Dermis blood vessel endothelial cell (primary cell): ENCODE results near the gene ABI3BP. TPM values are rescaled to one million over a fixed set of nuclear protein-coding genes. Genes with fewer than 3 reads are reported as not detected.

Experiments
- DNase-seq: peaks from one replicate; pipeline ENCODE4 v3.0.0; 2010
- total RNA-seq: library from RNA; depleted of rRNA; stranded (reverse); fragments of >200 nt; gene quantifications from 2 replicates; pipeline ENCODE4 v1.2.3, GENCODE V29; 2014

ABI3BP gene
- total RNA-seq, 1 donor from 2014 or later, result 9.5 TPM

DNA sequence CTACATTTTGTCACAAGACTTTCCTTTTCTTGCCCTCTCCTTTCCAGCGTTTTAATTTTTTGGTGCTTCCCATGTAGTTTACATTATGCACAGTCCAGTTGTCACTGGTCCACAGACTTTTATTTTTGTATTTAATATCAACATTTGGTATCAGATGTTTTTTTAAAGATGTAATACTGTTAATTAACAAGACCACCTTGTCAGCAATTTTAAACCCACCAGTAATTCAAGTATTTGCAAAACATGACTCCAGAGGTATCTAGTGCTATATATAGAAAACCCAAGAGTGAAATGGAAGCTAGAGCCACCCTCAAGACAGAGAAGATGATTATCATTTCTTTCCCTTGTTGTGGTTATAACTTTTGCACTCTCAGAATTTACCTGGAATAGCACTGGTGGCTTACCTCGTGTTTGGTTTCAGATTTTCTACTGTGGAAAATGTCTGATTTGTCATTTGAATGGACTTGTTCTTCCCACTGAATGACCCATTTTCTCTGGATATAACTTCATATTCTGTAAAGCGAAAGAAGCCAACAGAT is 227.7 kb downstream of the ABI3BP start:
- DNase-seq, result no peak

DNA sequence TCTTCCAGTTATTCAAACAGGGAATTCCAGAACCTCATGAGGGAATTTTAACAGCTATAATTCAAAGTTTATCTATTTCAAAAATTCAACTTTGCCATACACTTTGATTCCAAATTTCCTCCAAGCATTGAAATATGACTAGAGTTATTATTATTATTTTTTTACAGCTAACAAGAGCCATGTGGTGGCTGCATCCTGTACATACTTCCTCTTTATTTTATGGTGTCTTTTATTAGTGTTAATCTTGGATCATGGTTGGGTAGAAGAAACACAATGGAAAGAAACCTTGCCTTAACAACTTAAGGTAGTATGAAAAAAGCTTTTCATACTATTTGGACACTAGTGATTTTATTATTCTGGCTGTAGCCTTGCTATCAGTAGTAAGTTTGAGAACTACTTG is 231.3 kb downstream of the ABI3BP start:
- DNase-seq, result peak; percentile 64

DNA sequence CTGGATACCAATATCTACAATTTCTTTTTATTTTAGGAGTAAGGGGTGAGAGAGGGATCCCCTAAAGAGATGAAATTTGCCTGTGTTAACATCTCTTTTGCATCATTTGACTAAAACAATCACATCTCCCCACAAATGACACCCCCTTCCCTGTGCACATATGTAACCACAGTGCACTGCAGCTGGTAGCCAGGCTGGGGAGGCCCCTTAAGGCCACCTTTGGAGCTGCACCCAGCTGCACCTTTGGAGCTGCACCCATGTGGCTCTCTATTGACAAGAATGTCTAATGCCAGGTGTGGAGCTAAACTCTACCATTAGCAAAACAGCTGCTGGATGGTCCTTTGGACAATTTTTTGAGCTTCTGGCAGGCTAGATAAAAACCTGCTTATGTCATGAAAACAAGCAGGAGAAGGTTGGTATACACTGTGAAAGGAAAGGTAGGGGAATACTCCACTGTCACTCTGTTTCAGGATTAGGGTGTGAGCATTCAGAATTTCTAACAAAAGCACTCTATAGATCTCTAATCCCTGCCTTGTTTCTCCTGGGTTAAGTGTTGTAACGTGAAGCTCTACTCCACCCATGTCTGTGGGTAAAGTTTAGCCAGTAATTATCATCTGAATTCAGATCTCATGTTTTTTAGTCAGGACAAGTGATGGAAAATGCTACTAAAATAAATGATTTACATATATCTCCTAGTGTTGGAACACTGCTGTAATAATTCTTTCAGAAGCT is 231.8 kb downstream of the ABI3BP start:
- peak; percentile 9 for DNase-seq

DNA sequence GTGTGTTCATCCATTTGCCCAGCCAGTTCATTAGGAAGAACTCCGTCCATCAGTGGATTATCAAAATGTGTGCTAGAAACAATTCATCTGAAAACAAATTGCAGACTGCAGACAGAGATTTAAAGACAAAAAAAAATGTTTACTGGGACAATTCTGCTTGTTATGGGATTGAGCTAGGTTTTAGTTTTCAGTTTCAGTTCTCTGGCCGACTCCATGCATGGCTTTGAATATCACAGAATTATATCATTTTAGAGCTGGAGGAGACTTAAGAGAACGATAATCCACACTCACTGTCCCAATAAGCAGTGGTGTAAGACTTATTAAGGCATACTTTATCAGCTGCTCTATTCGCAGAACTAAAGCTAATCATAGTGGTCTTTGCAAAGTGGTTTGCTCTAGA is 232.8 kb downstream of the ABI3BP start:
- DNase-seq, result no peak

DNA sequence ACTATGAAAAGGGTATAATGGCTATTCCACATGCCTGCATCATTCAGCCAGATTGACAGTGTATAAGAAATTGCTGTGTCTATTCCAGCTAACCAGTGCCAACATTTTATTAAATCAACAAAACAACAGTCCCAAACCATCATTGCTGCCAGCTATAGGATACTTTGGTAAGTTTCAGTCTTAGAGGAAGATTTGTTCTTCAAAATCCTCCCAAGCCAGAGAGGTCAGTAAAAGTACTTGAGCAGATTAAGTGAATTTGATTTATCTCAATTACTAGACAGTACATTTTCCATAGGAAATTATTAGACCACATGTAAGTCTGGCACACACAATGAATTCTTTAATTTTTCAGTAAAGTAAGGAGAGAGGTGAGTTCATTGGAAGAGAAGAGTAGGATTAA is 233.3 kb downstream of the ABI3BP start:
- DNase-seq, result no peak

DNA sequence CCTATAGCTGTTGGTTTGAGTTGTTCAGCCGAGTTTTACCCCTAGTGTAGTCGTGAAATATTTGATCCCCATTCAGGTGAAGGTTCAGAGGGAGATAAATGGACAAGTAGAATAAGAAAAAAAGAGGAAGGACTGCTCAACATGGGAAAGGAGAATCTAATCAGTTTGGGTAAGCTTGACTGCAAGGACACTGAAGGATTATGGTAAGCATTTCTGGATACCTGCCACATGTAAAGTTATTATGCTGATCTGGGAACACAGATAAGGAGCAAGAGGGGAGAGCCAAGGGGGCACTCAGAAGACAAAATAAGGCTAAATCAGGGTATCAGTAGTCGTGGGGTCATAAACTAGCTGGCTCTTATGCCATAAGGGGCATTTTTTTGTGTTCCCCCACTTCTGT is 234.1 kb downstream of the ABI3BP start:
- no peak for DNase-seq

DNA sequence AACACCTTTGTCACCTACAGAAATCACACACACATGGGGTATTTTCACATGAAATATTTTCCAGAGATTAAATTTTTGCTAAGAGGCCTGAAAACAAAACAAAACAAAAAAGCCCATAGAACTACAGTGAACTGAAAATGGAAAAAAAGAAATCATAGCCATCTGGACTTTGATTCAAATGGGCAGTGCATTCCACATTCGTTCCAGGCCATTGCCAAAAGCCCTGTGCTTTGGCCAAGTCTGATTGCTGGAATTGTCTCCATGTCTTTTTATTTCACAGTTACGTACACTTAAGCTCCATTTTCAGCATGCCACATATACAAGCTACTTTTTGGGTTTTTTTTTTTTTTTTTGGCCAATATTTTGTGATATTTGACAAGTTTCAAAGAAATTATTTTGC is 236.8 kb downstream of the ABI3BP start:
- DNase-seq, result no peak

DNA sequence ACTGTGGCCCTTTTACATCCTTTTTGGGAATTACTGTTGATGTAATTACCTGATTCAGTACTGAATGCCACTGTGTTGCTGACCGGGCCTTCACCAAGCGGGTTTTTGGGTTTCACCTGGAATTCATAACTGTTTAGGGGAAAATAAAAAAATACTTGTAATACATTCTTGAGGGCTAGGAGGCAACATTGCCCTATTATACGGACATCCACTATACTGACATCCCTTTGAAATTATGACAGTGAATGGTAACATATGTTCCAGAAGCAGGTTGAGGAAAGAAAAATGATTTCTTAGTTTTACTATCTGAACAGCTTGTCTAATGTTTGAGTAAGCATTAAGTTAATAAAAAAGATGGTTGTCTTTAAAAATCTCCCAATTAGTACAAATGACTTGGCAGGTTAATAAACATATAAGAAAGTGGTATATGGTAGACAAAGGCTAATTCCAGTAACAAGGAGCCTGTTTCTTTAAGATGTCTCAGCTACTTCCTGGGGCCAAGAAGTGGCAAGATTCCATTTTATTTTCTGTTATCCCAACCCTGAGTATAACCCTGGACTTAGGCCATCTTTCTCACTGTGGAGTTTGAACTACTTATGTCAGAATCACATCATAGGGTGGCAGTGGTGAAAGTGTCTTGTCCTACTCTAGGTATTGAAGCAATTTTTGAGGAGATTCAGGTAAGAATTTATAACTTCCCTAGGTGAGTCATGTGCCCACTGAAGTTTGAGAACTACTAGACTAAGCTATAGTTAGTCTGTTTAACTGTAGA is 238.5 kb downstream of the ABI3BP start:
- no peak for DNase-seq

DNA sequence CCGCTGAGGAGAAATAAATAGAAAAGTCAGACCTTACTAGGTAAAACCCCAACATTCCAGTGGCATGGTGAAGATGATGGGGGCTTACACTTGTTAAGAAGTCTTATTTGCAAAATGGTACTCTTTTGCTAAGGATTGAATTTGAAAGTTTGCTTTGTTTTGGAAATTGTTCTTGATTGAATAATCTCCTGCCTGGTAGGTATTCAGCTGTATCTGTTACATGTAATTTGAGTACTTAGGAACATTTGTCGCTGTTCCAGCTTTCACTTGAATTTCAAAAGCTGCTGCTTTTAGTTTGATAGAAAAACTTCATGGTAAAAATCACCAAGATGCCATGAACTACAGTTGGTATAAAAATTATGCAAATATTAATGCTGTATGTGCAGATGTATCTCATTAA is 239.4 kb downstream of the ABI3BP start:
- no peak for DNase-seq

DNA sequence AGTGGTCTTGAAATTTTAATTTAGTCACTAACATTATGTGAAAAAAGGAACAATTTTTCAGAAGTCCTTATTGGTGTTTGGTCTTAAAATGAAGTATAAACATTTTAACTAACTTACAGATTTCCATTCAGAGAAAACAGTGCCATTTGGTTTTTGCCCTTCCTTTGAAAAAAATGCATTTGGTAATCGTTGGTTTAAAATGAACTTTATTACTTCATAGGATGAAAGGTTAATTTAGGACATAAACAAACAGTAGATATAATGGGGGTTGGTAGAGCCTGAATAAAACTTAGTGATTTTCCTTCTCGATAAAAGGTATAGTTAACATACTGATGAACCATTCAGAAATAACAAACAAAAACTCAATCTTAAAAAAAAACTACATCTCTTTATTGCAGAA is 244.3 kb downstream of the ABI3BP start:
- DNase-seq, result no peak

DNA sequence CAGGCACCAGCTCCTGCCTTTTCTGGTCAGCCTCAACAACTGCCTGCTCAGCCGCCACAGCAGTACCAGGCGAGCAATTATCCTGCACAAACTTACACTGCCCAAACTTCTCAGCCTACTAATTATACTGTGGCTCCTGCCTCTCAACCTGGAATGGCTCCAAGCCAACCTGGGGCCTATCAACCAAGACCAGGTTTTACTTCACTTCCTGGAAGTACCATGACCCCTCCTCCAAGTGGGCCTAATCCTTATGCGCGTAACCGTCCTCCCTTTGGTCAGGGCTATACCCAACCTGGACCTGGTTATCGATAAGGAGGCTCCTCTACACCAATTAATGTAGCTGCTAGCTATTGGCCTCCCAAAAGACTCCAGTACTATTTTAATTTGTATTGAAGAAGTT is 245.0 kb downstream of the ABI3BP start:
- no peak for DNase-seq

DNA sequence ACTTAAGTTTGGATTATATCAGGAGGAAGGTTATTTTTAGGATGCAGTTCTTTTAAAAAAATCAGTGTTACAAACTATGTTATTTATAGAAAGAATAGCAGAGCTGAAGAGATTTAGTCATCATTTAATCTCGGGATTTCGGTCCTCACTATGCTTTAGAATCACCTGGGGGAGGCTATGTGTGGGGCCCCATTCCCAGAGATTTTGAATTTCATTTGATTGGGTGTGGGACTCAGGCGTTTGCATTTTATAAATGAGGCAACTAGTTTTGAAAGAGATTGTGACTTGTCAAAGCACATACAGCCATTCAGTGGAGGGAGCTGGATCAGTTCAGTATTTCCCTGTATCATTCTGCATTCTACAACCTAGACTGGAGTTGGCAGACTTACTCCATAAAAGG is 247.1 kb downstream of the ABI3BP start:
- no peak for DNase-seq

DNA sequence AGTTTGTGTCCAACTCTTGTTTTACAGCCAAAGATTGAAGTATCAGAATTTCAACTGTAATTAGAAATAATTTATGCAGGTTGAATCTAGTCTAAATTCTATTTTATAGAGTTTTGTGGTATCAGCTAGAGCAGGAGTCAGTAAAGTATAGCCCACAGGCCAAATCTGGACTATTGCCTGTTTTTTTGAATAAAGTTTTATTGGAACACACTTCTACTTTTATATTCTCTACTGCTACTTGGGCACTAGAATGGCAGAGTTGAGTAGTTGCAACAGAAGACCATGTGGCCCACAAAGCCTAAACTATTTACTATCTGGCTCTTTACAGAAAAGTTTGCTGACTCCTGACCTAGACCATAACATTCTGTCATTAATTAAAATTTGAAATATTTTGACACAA is 247.6 kb downstream of the ABI3BP start:
- no peak for DNase-seq

DNA sequence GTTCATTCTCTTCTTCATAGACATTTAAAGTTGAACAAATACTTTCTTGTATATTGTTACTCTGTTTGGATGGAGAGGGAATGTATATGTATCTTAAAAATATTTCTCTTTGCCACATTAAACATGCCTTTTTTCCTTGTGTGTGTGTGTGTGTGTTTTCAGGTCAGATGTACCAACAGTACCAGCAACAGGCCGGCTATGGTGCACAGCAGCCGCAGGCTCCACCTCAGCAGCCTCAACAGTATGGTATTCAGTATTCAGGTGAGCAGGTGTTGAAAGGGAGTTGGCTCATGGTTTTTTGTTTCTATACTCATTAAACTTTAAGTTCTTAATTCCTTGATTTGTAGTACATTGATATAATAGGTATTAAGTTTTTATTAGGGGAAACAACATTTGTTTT is 248.6 kb downstream of the ABI3BP start:
- DNase-seq, result no peak

DNA sequence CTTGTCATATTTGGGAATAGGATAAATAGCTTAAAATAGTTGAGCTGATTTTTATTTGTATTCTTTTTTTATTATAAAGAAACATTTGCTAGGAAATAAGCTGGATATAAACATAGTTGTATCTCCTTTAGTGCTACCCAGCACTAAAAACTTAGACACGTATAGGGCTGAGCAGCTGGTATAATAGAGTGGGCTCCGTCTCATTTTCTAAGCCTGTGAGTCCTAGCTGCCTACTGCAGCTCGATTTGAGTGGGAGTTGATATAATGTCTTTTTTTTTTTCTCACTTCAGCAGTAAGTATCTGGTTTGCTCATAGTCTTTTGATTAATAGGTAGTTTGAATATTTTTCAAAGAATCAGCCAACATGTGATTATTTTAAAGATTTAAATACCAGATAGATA is 249.7 kb downstream of the ABI3BP start:
- no peak for DNase-seq

DNA sequence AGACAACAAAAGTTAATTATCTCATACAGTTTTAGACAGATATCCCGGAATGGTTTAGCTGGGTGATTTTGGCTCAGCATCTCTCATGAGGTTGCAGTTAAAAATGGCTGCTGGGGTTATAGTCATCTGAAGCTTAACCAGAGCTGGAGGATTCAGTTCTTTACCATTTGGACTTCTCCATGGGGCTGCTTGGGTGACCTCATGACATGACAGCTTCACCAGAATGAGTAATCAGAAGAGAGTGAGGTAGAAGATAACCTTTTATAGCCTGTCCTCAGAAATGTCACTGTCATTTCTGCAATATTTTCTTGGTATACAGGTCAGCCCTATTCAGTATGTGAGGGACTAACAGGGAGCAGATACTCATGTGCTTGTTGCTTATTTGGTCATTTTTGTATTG is 253.0 kb downstream of the ABI3BP start:
- DNase-seq, result no peak

DNA sequence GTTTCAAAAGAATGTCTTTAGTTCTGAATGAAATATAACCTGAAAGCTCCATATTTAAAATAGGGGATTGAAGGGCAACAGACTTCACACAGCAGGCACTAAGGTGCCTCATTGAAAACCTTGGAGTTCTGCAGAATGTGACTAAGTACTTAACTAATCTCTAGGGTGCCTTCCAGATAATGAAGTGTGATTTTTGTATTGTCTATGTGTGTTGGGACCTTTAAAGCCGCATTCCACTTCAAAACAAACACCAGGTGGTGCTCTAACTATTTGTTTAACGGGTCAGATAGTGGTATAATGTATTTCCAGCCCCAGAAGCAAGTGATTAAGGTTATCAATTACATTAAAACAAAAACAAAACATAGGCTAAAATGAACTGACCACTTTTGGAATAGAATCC is 255.9 kb downstream of the ABI3BP start:
- peak; percentile 61 for DNase-seq

DNA sequence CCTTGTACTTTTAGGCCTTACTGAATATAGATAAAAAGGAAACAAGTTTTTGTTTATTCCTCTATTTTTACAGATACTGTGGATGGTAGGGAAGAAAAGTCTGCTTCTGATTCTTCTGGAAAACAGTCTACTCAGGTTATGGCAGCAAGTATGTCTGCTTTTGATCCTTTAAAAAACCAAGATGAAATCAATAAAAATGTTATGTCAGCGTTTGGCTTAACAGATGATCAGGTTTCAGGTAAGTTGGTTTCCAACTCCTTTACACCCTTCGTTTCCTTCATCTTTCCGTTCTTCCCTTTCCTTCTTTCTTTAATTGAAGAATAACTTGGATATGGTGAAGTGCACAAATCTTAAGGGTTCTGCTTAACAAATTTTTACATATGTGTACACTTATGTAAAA is 260.8 kb downstream of the ABI3BP start:
- DNase-seq, result no peak

DNA sequence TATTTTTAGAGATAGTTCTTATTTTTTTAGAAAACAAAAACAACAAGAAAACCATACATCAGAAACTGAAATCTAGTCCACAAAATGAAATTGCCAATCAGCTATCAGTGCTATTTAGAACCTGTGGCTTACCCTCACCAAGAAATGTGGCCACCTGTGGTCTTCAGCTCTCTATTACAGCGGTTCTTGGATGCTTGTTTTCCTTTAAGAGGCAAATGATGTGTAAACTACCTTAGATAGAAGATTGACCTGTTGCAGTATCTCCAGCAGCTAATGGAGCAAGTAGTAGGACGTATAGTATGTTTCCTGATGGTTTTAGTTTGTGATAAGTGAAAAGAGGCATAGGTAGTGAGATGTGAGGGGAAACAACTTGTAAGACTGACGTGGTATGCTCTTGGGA is 262.7 kb downstream of the ABI3BP start:
- peak; percentile 5 for DNase-seq

DNA sequence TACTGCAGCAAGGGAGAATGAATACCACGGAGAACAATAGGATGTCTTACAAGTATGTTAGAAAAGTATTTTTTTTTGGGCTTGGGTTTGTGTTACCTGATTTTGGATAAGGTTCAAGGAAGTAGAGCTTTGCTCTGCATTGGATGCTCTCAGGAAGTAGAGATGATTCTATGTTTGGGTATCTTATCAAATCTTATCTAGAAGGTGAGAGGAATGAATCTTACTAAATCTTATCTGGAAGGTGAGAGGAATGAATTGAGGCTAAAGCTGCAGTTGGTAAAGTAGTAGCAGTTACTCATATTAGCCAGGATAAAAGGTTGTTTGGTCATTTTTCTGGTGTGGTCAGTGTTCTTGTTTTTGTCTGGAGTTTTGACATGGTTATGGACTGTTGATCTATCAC is 266.5 kb downstream of the ABI3BP start:
- DNase-seq, result no peak

DNA sequence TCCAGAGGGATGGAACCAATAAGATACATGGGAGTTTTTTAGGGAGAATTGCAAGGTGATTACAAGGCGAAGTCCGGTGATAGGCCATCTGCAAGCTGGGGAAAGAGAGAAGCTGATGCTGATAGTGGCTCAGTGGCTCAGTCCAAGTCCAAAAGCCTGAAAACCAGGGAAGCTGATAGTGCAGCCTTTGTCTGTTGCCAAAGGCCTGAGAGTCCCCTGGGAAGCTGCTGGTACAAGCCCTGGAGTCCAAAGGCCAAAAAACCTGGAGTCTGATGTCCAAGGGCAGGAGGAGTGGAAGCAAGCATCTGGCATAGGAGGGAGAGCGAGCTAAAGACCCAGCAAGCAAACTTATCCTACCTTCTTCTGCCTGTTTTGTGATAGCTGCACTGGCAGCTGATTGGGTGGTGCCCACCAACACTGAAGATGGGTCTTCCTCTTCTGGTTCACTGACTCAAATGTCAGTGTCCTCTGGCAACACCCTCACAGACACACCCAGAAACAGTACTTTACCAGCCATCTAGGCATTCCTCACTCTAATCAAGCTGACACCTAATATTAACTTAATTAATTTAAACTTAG is 267.2 kb downstream of the ABI3BP start:
- no peak for DNase-seq

DNA sequence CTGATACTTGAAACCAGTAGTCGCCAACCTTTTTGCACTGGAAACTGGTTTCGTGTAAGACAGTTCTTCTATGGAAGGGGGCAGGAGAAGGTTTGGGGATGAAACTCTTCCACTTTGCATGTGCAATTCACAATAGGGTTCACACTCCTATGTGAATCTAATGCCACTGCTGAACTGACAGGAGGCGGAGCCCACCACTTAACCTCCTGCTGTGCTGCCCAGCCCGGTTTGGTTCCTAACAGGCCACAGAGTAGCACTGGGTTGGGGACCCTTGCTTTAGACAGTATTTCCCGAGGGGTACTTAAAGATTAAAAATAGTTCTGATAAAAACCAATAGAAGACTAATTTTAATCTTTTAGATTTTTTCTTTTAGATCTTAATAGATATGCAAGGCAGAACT is 272.8 kb downstream of the ABI3BP start:
- DNase-seq, result no peak

DNA sequence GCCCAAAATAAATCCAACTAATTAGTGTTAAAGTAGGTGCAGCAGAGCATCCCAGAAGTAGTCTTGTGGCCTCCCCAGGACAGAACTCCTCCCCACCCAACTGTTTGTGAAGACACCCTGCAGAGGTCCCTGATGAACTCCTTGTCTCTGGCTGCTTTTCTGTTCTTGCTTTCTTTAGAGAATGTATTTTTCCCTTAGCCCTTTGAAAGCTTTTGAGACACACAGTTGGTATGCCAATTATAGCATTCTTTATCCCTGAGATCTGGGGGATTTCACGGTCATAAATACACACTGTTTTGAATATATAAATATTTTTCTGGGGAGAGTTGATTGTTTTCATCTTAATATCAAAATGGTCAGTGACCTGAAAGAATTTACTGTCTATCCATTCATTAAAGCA is 274.1 kb downstream of the ABI3BP start:
- no peak for DNase-seq
